Measurements from ENCODE around the gene SLC16A4.

SLC16A4 gene

DNA sequence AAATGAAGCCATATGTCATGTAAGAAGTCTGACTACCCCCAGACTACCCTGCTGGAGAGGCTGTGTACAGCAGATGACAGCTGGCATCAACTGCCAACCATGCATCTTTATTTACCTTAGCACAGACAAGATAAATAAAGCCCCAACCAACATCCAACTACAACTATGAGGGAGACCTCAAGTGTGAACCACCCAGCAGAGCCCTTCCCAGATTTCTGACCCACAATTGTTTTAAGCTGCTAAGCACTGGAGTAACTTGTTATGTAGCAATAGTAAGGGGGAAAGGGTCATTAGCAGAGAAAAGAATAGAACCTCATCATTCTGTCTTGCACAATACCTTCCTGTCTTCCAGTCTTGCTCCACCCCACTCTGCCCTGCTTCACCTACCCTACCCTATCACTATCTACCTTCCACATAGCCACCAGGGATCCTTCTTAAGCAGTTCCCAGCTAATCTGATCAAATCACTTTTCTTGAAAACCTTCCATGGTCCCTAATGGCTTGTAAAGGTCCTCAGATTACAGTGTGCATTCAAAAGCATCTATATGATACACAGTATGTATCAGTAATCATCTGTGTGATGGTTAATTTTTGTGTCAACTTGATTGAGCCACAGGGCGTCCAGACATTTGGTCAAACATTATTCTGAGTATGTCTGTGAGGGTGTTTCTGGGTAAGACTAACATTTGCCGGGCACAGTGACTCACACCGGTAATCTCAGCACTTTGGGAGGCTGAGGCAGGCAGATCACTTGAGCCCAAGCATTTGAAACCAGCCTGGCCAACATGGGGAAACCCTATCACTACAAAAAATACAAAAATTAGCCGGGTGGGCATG, 71.3 kb downstream of the SLC16A4 start:
- no peak for DNase-seq (ENCODE audit: extremely low read depth, insufficient read length)
- TF ChIP-seq, protein P1, sequence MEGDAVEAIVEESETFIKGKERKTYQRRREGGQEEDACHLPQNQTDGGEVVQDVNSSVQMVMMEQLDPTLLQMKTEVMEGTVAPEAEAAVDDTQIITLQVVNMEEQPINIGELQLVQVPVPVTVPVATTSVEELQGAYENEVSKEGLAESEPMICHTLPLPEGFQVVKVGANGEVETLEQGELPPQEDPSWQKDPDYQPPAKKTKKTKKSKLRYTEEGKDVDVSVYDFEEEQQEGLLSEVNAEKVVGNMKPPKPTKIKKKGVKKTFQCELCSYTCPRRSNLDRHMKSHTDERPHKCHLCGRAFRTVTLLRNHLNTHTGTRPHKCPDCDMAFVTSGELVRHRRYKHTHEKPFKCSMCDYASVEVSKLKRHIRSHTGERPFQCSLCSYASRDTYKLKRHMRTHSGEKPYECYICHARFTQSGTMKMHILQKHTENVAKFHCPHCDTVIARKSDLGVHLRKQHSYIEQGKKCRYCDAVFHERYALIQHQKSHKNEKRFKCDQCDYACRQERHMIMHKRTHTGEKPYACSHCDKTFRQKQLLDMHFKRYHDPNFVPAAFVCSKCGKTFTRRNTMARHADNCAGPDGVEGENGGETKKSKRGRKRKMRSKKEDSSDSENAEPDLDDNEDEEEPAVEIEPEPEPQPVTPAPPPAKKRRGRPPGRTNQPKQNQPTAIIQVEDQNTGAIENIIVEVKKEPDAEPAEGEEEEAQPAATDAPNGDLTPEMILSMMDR (IDR thresholded peaks at IDR 0.05; ENCODE audit: insufficient read depth, low read length, poor library complexity, severe bottlenecking): no peak
- no peak overlapping the region for H3K4me3 ChIP-seq (replicated peaks; ENCODE audit: low read depth, low read length)
- H3K36me3 ChIP-seq (ENCODE audit: control insufficient read depth, insufficient read depth, low read length): no peaks in the 10 kb centered on the region
- no peaks in the 10 kb centered on the region for H3K27me3 ChIP-seq (replicated peaks; ENCODE audit: control insufficient read depth, insufficient read depth, low read length)

DNA sequence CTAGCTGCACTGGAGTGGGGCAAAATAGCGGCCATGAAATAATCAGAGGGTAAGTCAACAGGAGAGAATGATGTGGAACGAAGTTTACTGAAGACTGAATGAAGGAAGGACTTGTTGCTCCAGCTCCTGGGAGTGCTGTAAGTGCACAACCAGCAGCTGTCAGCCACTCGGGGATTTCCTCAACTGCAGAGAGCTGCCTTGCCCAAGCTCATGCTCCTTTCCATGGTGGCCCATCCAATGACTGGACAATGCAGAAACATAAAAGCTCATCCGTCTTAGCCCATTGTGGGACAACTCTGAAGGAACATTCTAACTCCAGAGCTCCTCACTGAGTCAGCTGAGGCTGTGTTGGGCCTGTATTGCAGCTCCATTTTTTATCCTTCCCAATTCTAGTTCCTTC, 72.8 kb downstream of the SLC16A4 start:
- Histone ChIP-seq H3K27me3 (replicated peaks; ENCODE audit: control insufficient read depth, insufficient read depth, low read length) (no peaks in the 10 kb centered on the region), H3K4me3 (replicated peaks; ENCODE audit: low read depth, low read length) (no peak overlapping the region), H3K36me3 (ENCODE audit: control insufficient read depth, insufficient read depth, low read length) (no peaks in the 10 kb centered on the region)
- TF ChIP-seq, protein P1 (IDR thresholded peaks at IDR 0.05; ENCODE audit: insufficient read depth, low read length, poor library complexity, severe bottlenecking): no peak
- no peak for DNase-seq (ENCODE audit: extremely low read depth, insufficient read length)

DNA sequence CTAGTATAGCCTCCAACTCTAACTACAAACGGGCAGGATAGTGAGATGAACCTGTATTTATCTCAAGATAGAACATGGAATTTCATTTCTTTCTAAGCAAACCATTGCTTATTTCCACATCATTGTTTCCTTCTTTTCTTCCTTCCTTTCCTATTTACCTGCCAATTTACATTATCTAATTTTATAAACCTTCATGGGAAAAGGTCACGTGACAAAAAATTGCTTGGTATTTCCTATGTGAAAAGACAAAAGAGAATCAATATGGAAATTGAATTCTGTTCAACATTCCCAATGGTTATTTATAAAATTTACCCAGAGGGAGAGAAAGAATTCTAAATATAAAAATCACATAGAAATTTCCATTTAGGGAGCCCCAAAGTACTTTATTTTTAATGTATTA, 74.1 kb downstream of the SLC16A4 start:
- Histone ChIP-seq H3K36me3 (ENCODE audit: control insufficient read depth, insufficient read depth, low read length) (no peaks in the 10 kb centered on the region), H3K27me3 (replicated peaks; ENCODE audit: control insufficient read depth, insufficient read depth, low read length) (no peaks in the 10 kb centered on the region), H3K4me3 (replicated peaks; ENCODE audit: low read depth, low read length) (no peak overlapping the region)
- TF ChIP-seq, protein P1 (IDR thresholded peaks at IDR 0.05; ENCODE audit: insufficient read depth, low read length, poor library complexity, severe bottlenecking): no peak
- no peak for DNase-seq (ENCODE audit: extremely low read depth, insufficient read length)
